Stimulated activated CD8-positive, alpha-beta memory T cell treated with anti-CD3 and anti-CD28 coated beads, Interleukin-12 subunit alpha, Interleukin-12 subunit beta, amount 100 ng/mL, for 24 hours (primary cell): ENCODE data around the gene U2AF2.

Experiments used
- DNase-seq: peaks from one replicate; pipeline ENCODE4 v3.0.0-alpha.2; 2020; ENCODE audit errors: extremely low read depth

The U2AF2 gene

DNA sequence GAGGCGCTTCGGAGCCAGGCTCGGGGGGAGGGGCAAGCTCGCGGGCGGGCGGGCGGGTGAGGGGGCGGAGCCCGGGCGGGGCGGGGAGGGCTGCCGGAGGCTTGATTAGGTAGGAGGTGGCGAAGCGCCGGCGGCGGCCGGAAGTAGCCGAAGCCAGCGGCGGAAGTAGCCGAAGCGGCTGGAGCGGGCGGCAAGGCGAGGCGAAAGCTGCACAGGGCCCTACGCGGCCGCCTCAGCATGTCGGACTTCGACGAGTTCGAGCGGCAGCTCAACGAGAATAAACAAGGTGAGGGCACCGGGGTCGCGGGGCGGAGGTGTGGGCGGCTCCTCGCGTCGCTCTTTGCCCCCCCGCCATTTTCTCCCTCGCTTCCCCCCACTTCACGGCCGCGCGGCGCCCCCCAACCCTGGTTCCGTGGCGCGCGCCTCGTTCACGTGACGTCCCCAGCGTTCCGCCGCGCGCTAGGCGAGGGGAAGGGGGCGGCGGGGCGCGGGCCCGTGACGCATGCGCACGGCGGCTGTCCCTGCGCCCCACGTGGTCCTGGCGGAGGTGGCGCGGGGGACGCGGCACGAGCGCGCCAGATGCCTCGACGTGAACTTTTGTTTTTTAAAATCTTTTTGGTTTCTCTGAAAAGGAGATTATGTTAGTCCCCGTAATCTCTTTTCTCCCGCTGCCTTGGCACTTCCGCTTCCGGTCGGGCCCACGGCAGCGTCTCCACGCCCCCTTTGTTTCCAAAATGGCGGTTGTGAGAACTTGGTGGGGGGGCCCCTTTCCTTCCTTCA is at the start of gene U2AF2:
TSS of gene U2AF2 (plus strand) at position 168 of the 780 bp plus-strand sequence. CDS start at position 238, 70 bp downstream.
- DNase-seq: peak; percentile 93

DNA sequence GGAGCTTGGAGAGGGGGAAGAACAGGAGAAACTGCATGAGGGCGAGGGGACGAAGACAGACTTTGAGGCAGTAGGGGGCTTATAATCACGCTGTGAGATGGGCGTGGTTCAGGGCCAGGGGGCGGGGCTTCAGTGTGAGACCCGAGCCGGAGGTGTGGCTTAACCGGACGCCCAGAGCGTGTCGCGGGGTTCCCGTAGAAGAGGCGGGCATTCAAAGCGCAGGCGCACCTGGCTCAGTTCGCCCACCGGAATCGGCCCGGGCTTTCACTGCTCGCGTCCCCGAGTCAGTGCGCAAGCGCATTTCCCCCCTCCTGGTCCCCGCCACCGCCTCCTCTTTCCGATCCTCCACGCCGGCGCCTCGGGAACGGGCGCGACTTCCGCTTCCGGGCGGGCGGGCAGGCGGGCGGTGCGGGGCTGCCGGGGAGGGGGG is 49.6 kb upstream of the U2AF2 start:
- DNase-seq: peak; percentile 99

DNA sequence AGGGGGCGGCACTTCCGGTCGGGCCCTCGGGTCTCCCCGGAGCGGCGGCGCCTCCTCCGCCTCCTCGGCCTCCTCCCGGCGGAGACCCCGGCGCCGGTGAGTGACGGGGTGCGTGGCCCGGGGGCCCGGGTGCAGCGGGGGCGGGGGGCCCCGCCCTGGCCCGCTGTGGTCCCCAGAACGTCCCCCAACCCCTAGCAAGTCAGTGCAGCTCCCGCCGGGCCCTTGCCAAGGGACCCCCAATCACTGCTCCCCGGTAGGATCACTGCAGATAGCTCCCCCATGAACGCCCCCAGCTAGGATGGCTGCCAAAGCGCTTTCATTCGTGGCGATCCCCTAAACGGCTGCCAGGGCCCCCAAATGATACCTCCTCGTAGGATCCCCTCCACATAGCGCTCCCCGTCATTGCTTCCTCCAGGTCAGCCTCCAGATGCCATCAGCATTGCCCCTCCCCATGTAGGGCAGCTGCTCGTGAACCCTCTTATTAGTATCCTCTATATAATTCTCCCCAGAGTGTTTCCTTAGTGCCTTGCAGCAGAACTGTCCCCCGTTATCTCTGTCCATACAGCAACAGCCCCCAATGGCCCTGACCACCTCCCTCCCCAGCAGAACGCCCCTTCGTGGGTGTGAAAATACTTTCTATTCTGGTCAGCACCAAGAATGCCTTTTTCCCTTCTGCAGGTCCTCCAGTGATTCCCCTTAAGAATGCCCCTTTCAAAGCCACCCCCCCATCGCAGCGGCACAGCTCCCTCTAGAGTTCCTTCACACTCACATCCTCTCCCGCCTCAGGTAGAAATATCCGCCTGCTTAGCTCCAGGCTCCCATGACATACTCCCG is 49.0 kb upstream of the U2AF2 start, which contains the start of gene ZNF865:
TSS of gene ZNF865 (plus strand) at position 11 of the 834 bp plus-strand sequence. CDS start 7,972 bp downstream, outside the sequence.
- peak; percentile 57 for DNase-seq

DNA sequence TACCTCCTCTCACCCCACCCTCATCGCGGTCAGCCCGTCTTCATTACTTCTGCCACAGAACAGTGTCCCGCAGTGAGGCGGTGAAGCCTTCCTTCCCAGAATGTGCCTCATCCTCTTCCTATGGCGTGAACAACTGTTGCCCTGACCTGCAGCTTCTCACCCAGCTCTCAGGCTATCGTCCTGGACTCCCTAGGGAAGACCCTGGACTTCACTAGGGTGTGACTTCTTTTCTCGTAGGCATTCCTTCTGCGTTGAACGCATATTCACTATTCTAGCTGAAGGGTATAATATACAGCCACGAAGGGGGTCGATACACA is 48.4 kb upstream of the U2AF2 start:
- DNase-seq: no peak

DNA sequence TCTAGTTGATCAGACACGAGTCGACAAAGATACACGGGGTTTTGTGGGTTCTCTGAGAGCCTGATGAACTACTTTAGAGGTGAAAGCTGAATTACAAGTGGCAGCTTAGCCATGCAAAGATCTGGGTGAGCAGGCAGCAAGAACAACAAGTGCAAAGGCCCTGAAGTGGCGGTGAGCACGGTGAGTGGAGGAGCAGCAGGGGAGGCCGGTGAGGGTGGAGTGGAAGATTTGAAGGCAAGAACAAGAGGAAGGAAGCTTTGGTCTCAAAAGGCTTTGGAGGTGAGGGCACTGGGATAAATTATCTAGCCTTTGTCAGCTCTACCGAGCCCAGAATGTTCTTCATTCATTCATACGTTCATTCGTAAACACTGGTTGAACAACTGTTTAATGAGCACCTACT is 48.0 kb upstream of the U2AF2 start:
- no peak for DNase-seq

DNA sequence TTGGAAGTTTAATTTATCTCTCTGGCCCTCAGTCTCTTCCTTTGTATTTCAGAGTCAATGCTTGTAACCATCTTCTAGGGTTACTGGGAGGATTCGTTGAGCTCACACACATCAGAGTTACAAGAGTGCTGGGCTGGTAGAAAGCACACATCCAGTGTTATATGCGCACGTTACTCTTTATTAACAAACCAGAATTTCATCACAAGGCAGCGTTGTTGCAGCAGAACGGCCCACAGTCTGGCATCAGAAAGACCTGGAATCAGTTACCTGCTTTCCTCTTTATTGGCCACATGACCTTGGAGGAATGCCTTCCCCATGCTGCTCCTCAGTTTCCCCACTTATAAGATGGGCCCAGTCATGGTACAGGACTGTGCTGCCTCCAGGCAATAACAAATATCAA is 45.5 kb upstream of the U2AF2 start:
- DNase-seq: no peak

DNA sequence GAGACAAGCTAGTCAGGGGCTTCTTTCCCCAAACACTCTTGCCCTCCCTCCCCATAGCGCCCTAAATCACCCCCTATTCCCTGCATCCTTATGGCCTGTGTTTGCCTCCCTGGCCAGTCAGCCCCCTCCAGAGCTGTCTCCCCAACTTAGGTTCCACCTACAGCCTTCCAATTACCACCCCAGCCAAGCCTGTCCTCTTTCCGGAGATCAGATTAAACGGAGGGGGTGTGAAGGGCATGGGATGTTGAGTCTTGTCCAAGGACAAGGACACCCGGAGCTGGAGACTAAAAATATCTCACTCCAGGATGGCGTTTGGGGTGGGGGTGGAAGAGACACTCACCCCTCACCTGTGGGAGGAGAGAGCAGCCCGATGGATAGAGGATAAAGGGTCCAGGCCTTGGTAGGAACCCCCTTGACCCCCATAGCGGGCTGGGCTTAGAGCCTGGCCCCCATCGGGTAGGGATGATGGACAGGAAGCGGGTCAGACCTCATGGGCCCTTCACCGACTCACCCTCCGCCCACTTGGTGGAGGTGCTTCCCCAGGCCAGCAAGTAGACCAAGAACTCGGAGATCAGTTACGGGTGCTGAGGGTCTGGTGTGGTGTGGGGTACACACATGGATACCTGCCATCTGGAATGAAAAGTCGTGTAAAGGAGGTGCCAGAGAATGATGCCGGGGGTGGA is 43.4 kb upstream of the U2AF2 start:
- no peak for DNase-seq

DNA sequence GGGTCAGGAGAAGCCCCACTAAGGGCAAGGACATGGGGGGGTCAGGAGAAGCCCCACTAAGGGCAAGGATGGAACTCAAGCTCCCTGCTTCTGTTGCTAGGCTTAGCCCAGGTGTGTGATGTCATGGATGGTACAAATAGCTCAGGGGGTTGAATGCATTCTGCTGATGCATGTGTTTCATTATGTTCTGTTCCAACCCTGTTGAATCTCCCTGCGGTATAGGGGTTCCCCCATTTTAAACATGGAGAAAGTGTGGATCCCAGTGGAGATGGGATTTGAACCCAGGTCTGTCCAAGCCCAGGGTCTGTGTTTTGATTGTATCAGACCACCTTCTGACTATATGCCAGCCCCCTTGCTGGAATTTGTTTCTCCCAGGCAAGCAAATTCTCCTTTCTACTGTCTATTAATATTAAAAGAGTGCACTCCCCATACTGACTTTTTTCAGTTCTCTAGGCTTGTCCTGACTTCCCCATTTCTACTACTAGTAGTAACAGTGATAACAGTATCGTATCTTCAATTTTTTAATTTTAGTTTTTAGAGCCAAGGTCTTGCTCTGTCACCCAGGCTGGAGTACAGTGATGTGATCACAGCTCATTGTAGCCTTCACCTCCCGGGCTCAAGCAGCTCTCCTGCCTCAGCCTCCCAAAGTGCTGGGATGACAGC is 42.7 kb upstream of the U2AF2 start:
- no peak for DNase-seq

DNA sequence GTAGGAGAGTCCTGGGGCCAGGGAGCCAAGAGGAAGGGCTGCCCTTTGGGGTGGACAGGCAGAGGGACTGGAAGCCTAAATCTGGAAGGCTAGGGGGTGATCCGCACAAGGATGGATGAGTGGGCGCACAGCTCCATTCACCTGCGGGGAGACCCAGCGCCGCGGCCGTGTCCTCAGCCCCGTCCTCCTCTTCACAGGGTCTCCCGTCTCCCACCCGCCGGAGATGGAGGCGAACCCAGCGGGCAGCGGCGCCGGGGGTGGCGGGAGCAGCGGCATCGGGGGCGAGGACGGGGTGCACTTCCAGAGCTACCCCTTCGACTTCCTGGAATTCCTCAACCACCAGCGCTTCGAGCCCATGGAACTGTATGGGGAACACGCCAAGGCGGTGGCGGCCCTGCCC is 41.4 kb upstream of the U2AF2 start:
- no peak for DNase-seq

DNA sequence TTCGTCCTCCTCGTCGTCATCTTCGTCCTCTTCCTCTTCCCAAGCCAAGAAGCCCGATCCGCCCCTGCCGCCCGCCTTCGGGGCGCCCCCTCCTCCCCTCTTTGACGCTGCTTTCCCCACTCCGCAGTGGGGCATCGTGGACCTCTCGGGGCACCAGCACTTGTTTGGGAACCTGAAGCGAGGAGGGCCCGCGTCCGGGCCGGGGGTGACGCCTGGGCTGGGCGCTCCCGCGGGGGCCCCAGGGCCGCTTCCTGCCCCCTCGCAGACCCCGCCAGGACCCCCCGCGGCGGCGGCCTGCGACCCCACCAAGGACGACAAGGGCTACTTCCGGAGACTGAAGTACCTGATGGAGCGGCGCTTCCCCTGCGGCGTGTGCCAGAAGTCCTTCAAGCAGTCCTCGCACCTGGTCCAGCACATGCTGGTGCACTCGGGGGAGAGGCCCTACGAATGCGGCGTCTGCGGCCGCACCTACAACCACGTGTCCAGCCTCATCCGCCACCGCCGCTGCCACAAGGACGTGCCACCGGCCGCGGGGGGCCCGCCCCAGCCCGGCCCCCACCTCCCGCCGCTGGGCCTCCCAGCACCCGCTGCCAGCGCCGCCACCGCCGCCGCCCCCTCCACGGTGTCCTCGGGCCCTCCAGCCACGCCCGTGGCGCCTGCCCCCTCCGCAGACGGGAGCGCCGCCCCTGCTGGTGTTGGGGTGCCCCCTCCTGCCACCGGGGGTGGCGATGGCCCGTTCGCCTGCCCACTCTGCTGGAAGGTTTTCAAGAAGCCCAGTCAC is 40.7 kb upstream of the U2AF2 start:
- no peak for DNase-seq

DNA sequence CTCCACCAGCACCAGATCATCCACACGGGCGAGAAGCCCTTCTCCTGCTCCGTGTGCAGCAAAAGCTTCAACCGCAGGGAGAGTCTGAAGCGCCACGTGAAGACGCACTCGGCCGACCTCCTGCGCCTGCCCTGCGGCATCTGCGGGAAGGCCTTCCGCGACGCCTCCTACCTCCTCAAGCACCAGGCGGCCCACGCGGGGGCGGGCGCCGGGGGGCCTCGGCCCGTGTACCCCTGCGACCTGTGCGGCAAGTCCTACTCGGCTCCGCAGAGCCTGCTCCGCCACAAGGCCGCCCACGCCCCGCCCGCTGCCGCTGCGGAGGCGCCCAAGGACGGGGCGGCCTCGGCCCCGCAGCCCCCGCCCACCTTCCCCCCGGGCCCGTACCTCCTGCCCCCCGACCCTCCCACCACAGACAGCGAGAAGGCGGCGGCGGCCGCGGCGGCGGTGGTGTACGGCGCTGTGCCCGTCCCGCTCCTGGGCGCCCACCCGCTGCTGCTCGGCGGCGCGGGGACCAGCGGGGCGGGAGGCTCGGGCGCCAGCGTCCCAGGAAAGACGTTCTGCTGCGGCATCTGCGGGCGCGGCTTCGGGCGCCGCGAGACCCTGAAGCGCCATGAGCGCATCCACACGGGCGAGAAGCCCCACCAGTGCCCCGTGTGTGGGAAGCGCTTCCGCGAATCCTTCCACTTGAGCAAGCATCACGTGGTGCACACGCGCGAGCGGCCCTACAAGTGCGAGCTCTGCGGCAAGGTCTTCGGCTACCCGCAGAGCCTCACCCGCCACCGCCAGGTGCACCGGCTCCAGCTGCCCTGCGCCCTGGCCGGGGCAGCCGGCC is 39.9 kb upstream of the U2AF2 start:
- DNase-seq: no peak

DNA sequence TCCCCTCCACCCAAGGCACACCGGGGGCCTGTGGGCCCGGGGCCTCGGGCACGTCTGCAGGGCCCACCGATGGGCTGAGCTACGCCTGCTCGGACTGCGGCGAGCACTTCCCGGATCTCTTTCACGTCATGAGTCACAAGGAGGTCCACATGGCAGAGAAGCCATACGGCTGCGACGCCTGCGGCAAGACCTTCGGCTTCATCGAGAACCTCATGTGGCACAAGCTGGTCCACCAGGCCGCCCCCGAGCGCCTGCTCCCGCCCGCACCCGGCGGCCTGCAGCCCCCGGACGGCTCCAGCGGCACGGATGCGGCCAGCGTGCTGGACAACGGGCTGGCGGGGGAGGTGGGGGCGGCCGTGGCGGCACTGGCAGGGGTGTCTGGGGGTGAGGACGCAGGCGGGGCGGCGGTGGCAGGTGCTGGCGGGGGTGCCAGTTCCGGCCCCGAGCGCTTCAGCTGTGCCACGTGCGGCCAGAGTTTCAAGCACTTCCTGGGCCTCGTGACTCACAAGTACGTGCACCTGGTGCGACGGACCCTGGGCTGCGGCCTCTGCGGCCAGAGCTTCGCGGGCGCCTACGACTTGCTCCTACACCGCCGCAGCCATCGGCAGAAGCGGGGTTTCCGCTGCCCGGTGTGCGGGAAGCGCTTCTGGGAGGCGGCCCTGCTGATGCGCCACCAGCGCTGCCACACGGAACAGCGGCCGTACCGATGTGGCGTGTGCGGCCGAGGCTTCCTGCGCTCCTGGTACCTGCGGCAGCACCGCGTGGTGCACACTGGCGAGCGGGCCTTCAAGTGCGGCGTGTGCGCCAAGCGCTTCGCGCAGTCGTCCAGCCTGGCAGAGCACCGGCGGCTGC is 39.1 kb upstream of the U2AF2 start:
- DNase-seq: no peak

DNA sequence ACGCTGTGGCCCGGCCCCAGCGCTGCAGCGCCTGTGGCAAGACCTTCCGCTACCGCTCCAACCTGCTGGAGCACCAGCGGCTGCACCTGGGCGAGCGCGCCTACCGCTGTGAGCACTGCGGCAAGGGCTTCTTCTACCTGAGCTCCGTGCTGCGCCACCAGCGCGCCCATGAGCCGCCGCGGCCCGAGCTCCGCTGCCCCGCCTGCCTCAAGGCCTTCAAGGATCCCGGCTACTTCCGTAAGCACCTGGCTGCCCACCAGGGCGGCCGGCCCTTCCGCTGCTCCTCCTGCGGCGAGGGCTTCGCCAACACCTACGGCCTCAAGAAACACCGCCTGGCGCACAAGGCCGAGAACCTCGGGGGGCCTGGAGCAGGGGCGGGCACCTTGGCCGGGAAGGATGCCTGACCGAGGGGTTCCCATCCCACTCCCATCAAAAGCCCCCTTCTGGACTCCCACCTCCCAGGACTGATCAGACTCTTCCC is 38.4 kb upstream of the U2AF2 start:
- no peak for DNase-seq

DNA sequence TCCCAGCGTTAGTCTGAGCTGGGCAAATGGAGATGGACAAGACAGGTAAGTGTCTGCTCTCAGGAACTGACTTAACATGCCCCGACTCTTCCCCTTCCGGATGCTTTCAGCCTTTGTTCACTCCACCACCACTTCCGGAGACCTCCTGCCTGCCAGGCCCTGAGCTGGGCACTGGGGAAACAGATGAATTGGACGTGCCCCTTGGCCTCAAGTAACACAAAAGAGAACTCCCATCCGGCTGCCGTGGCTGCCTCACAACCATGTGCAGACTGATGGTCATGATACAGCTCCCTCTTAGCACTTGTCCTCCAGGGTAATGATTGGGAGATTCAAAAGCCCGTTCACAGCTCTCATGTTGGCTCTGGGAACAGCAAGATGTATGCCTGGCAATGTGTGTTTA is 37.4 kb upstream of the U2AF2 start:
- no peak for DNase-seq

DNA sequence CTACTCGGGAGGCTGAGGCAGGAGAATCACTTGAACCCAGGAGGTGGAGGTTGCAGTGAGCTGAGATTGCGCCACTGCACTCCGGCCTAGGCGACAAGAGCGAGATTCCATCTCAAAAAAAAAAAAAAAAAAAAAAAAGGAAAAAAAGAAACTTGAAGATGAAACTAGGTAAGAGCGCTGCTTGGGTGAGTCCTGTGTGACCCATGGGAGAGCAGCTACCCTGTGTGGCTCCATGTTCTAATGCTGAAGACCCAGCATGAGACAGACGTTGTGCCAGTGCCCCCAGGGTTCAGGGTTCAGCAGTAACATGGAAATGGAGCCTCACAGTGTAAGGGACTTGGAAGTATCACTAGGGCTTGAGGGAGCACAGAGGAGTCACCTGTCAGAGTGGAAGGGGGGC is 36.4 kb upstream of the U2AF2 start:
- no peak for DNase-seq

DNA sequence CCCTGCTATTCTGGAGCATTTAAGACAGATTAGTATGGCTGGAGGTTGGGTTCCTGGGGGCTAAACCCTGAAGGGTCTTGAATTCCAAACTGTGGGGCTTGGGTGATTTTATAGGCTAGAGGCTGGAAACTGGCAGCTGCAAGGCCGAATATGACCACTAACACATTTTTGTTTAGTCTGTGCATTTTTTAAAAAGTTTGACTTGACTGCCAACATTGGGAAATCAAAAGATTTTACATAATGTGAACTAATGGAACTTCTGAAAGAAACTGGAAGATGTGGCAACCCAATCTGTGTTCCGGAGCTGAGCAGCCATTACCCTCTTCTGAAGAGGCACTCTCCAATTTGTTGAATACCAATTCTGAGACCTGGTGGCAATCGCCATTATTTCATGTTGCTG is 35.5 kb upstream of the U2AF2 start:
- no peak for DNase-seq

DNA sequence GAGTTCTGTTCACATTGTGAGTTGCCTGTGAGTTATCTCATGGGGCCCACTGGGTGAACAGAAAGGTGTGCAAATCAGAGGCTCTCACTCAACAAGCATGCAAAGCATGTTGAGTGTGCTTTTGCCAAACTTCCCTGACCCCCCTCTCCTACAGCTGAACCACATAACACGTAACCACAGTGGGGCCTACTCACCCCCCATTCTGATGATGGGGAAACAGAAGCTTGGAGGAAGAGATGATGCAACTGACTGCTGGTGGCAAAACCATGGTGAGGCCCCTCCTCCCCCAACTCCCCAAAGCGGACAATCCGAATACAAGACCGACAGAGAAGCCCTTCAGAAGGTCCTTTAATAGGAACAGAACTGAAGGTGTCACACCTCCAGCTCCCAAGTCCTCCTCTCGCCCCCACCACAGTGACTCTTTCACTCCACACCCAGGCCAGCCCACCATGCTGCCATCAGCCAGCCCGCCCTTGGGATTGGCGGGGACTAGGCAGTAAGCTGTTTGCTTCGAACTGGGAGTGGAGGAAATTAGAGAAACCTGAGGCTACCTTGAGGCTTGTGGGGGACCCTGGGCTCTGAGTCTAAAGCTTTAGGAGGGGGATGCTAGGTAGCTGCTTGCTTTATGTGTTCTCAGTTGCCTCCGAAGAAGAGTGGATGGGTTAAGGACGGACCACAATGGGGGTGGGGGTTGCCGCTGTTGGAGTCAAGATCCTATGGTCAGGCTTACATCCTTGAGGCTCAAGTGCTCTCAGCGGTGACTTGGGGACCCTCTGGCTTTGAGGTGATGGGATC is 34.2 kb upstream of the U2AF2 start:
- no peak for DNase-seq

DNA sequence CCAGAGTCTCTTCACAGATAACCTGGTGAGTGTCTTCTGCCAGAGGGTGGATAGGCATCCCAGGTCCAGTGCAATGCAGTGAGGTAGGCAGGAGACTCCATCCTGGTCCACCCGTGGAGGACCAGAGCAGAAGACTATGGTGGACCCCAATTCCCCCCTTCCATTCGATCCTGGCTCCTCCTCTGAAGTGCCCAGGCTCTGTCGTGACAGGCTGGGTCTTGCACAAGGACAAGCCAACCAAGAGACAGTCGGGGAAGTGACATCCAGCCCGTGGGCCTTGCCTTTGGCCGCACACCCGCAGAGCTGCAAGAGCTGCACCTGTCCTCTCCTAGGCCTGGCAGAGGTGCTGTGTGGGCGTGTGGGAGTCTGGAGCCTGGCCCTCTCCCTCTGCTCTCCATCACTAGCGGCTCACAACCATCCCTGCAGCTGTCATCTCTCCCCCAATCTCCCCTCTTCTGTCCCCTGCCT is 33.6 kb upstream of the U2AF2 start:
- no peak for DNase-seq
